Measurements from ENCODE around the gene ZBTB7C. TPM values are rescaled to one million over a fixed set of nuclear protein-coding genes. Genes with fewer than 3 reads are reported as not detected.

ZBTB7C gene
- total and polyA plus RNA-seq, 2 of the 4 experiments (the other 2 are of a cell fraction) = not detected

DNA sequence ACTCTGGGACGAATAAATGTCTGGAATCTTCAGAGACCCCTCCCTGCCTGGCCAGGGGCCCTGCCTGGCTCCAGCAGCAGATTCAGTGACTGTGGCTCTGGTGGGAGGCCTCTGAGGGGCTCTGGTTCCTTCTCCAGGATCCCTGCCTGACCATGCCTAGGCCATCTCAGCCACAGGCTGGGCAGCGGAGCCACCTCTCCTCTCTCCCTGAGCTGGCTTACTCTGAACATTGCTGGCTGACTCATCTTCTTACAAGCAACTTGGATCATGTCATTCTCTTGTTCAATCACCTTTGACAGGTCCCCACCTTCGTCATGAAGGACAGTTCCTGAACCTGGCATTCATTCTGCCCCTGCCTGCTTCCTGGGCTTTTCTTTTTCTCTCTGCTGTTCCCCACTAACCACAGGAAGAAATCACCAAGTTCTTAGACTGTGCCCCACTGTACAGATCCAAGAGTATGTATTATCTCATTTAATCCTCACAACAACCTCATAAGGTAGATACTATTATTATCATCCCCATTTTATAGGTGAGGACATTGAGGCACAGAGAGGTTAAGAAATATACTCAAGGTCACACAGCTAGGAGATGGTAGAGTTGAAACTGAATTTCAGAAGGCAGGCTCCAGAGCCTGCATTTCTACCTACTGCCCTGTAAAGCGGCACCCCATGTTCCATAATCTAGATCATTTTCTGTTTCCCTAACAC, 323.2 kb downstream of the ZBTB7C start:
- Histone ChIP-seq H2AFZ (replicated peaks; ENCODE audit: low read length, poor library complexity) (no peak overlapping the region), H3K27me3 (ENCODE audit: control insufficient read depth, insufficient read depth, low read length) (no peaks in the 10 kb centered on the region; the same call in 1 of the 2 replicates), H3K4me3 (ENCODE audit: insufficient read depth, low read depth, low read length) (no peak overlapping the region), H2BK5ac (ENCODE audit: low read depth, low read length, poor library complexity, severe bottlenecking) (no peak overlapping the region), H2BK15ac (ENCODE audit: low read depth, low read length) (no peak overlapping the region), H3K18ac (ENCODE audit: low read depth, low read length) (no peak overlapping the region), H3K23ac (ENCODE audit: low read depth, low read length) (no peak overlapping the region; the same call in 1 of the 2 replicates), H3K9ac (ENCODE audit: low read depth, low read length) (no peak overlapping the region), H3K79me1 (ENCODE audit: low read depth in 1 of 2, low read length in 2 of 2) (no peaks in the 10 kb centered on the region), H3K4me2 (ENCODE audit: low read depth, low read length) (no peak overlapping the region), H2AK5ac (ENCODE audit: low read depth, low read length) (no peak overlapping the region), H3K36me3 (ENCODE audit: control insufficient read depth, insufficient read depth, low read length) (no peaks in the 10 kb centered on the region), H3K9me1 (ENCODE audit: insufficient read depth, low read length) (no peaks in the 10 kb centered on the region), H3K14ac (replicated peaks; ENCODE audit: low read depth, low read length) (no peak overlapping the region), H2AK9ac (replicated peaks; ENCODE audit: low read depth, low read length, poor library complexity) (no peak overlapping the region), H2BK20ac (ENCODE audit: low read depth, low read length) (no peak overlapping the region), H4K91ac (ENCODE audit: insufficient read depth, low read depth, low read length) (no peak overlapping the region), H3K56ac (ENCODE audit: extremely low read depth, insufficient read depth, low read length) (no peak overlapping the region), H3K4me1 (ENCODE audit: control insufficient read depth, insufficient read depth, low read length) (no peaks in the 10 kb centered on the region), H3K4ac (ENCODE audit: low read depth, low read length) (no peak overlapping the region), H4K5ac (ENCODE audit: low read depth, low read length) (no peak overlapping the region), H2BK120ac (ENCODE audit: low read depth, low read length) (no peak overlapping the region), H3K9me3 (ENCODE audit: control insufficient read depth, insufficient read depth, low read length) (no peaks in the 10 kb centered on the region), H4K20me1 (ENCODE audit: insufficient read depth, low read length) (no peaks in the 10 kb centered on the region), H3K27ac (ENCODE audit: insufficient read depth, low read length) (no peak overlapping the region), H4K8ac (ENCODE audit: low read depth in 2 of 2, low read length in 2 of 2) (no peak overlapping the region)
- dilution Hi-C loops (cut with HindIII; ENCODE audit: low sequenced_read_pairs, unreplicated experiment) (no loop called here), intact Hi-C loops (cut with micrococcal nuclease) (no loop called here), in situ Hi-C loops (cut with MboI; ENCODE audit: low sequenced_read_pairs) (no loop called here)
- 0% methylated on average over 2 of the region's 4 CpGs; no CpG with 5 or more reads in 1 of the 2 experiments for WGBS, 2 experiments (ENCODE audit: extremely low coverage in 2 of 2, insufficient read length in 1 of 2)
- no peak for DNase-seq
- BruUV-seq (replicated peaks) = no TSS peak
- ATAC-seq (ENCODE audit: low read depth) = no peak
- CTCF ChIA-PET = interaction anchor here (0.7 kb wide), 1 partner anchor 782 kb away, joined by 4 read pairs; no protein-coding TSS in a partner anchor
- TF ChIP-seq POLR2A (IDR thresholded peaks at IDR 0.05; ENCODE audit: low read depth, low read length) = no peak
- no peak for TF ChIP-seq MAFK (IDR thresholded peaks at IDR 0.05; ENCODE audit: low read depth, low read length)
- no peak for TF ChIP-seq MAZ (IDR thresholded peaks at IDR 0.05; ENCODE audit: borderline replicate concordance, low read depth, low read length)
- no peak for TF ChIP-seq RCOR1 (IDR thresholded peaks at IDR 0.05; ENCODE audit: insufficient replicate concordance, low read length)
- POLR2A ChIA-PET (ENCODE audit: unreplicated experiment) = no interaction called here
